Heart left ventricle (tissue), 16 donors: ENCODE data around the gene PARD3. TPM values are rescaled to one million over a fixed set of nuclear protein-coding genes. Genes with fewer than 3 reads are reported as not detected.
A peak's percentile ranks its signal among the peaks of the same experiment; 100 is the strongest.

Experiments
- ATAC-seq, 4 donors: fragments of 200-7000 bp; cut with Tn5 transposase; one replicate each; pipeline ENCODE4 v1.9.1; 2020 to 2022; ENCODE audit warnings: moderate library complexity in 4 of 4, mild to moderate bottlenecking in 3 of 4, moderate number of reproducible peaks in 1 of 4
- DNase-seq, 5 donors: peaks; one replicate each; pipeline ENCODE4 v3.0.0-alpha.2; 2020
- H3K27ac ChIP-seq, 12 donors: fragments of 200-600 bp; sonication (generic) in 4 of 12; one replicate each; pipeline versions ENCODE4 v1.5.0 to v1.8.0; 2016 to 2022; ENCODE audit warnings: mild to moderate bottlenecking in 2 of 12
- H3K27me3 ChIP-seq, 9 donors: fragments of 200-600 bp; sonication (generic) in 2 of 9; one replicate each; pipeline versions ENCODE4 v1.5.1 to v1.8.0; 2016 to 2022; ENCODE audit warnings: mild to moderate bottlenecking in 3 of 9
- H3K36me3 ChIP-seq, 9 donors: fragments of 200-600 bp; sonication (generic) in 2 of 9; one replicate each; pipeline versions ENCODE4 v1.5.0 to v1.8.0; 2018 to 2022; ENCODE audit warnings: mild to moderate bottlenecking in 2 of 9
- H3K4me1 ChIP-seq, 12 donors: fragments of 200-600 bp; sonication (generic) in 4 of 12; one replicate each; pipeline versions ENCODE4 v1.5.0 to v1.8.0; 2016 to 2022; ENCODE audit warnings: mild to moderate bottlenecking in 3 of 12
- H3K4me3 ChIP-seq, 12 donors: fragments of 200-600 bp; sonication (generic) in 4 of 12; one replicate each; pipeline versions ENCODE4 v1.5.0 to v1.8.0; 2017 to 2022; ENCODE audit warnings: mild to moderate bottlenecking in 9 of 12, moderate library complexity in 4 of 12
- H3K9me3 ChIP-seq, 12 donors: fragments of 200-600 bp; sonication (generic) in 4 of 12; one replicate each; pipeline versions ENCODE4 v1.5.0 to v1.8.0; 2016 to 2022; ENCODE audit warnings: mild to moderate bottlenecking in 1 of 12
- CTCF ChIP-seq, 12 donors: fragments of 200-600 bp; sonication (generic) in 4 of 12; IDR thresholded peaks; one replicate each; pipeline versions ENCODE4 v1.5.0 to v1.8.0; 2018 to 2022; ENCODE audit warnings: antibody characterized with exemption in 12 of 12, mild to moderate bottlenecking in 5 of 12
- POLR2A ChIP-seq, 2 donors: fragments of 450-650 bp; IDR thresholded peaks; one replicate each; pipeline ENCODE4 v1.6.1; 2017; ENCODE audit warnings: antibody characterized with exemption in 2 of 2, mild to moderate bottlenecking in 2 of 2, moderate library complexity in 2 of 2
- WGBS, 4 donors: extraction: QIAGEN DNeasy Blood & Tissue Kit in 2 of 4; methylation state at CpG; one replicate each; pipeline versions ENCODE4 v1.1.5 to v1.1.7; 2013 to 2018; 5-methylcytosine and 5-hydroxymethylcytosine counted together
- intact Hi-C, 10 donors: fragments of 100-400 bp; cut with DNase I; formaldehyde crosslinking; loops; one replicate each; pipeline versions ENCODE4 v1.11.1 to v1.14.2; 2022
- polyA plus RNA-seq, 2 donors: library from polyadenylated mRNA; stranded (reverse); fragments of 200-250 nt; gene quantifications; one replicate each; pipeline ENCODE4 v1.2.3, GENCODE V29; 2013
- total RNA-seq, 9 donors: library from RNA; depleted of rRNA in 2 of 9; stranded (reverse); fragments of >200 nt in 2 of 9; fragmentation: NEBNext Ultra II Directional in 3 of 9; extraction: Animal tissue kit (Norgen Biotek cat#: 25700) in 3 of 9; gene quantifications; one replicate each; pipeline versions ENCODE4 v1.1.0 to v1.2.4, GENCODE V29; 2016 to 2023
- donor health status: ischemic (EF 13 %, LVEDD 7.1; RV severe dilation, severe dysfunction).
- donor health status: healthy with polysubstance abuse.
- donor health status: DM: no; HTN: yes; CAD: no.
- donor health status: DM: no; HTN: no; CAD: no.
- donor health status: ischemic (EF 25% LVEDD 6.9; RV normal size, moderate dysfunction).
- donor health status: ischemic (EF 25% LVEDD 5.7; RV mildly dilated, moderate dysfunction).
- donor health status: healthy.
- donor health status: DM: yes; HTN: yes; CAD: no.
- donor health status: ischemic (EF 35%, LVEDD 5.7; RV mildly dilated, moderate dysfunction).
- donor health status: nonischemic (EF 11% LVEDD 7.7; RV severe dilation, severe dysfunction).
- donor health status: DM: yes; HTN: yes; CAD: no.
- donor health status: PGD.
- donor health status: ischemic (EF 29% LVEDD 5.4; RV normal size, mild dysfunction).
- donor health status: nonischemic (EF 23%, LVEDD 6.1; RV moderate dilation, normal function).

PARD3 gene
- total and polyA plus RNA-seq, 11 donors, result 24.8 to 69.7 (median 33.1) TPM

- Histone ChIP-seq H3K9me3 (no peaks in the 10 kb centered on the region), H3K4me1 (peaks cover 0 to 22% (median 4%) of the 10 kb centered on the region in 12 donors), H3K36me3 (no peaks in the 10 kb centered on the region), H3K4me3 (no peak overlapping the region), H3K27me3 (no peaks in the 10 kb centered on the region), H3K27ac (no peak overlapping the region)
- ATAC-seq (no peak), DNase-seq (no peak)
- intact Hi-C loops, result no loop called here
- TF ChIP-seq POLR2A (IDR thresholded peaks at IDR 0.05), result no peak
- TF ChIP-seq CTCF (IDR thresholded peaks at IDR 0.05), result no peak
- WGBS, 4 donors, result 85 to 99% (median 94%) methylated on average over 2 of the region's 2 CpGs
Observed at GRCh38 chr10:34505338-34505737, 309.8 kb downstream of the PARD3 start.

GRCh38 chr10:34504534-34504933, 310.6 kb downstream of the PARD3 start:
- Histone ChIP-seq H3K9me3 (no peaks in the 10 kb centered on the region), H3K27ac (no peak overlapping the region), H3K36me3 (no peaks in the 10 kb centered on the region), H3K27me3 (no peaks in the 10 kb centered on the region), H3K4me1 (peaks cover 0 to 22% (median 4%) of the 10 kb centered on the region in 12 donors), H3K4me3 (no peak overlapping the region)
- 47 to 60% (median 52%) methylated on average over 3 of the region's 3 CpGs for WGBS, 4 donors
- no peak for TF ChIP-seq CTCF (IDR thresholded peaks at IDR 0.05)
- TF ChIP-seq POLR2A (IDR thresholded peaks at IDR 0.05), result no peak
- ATAC-seq, result peak in 3 of 4 donors; percentile 55 to 89 (median 82)
- intact Hi-C loops, result loop anchor here in 1 of 10 donors (1.0 kb wide), 1 partner anchor 12 kb away; no protein-coding TSS in a partner anchor
- peak in 1 of 5 donors; percentile 44 for DNase-seq

GRCh38 chr10:34503704-34504103, 311.4 kb downstream of the PARD3 start:
- ATAC-seq, result no peak
- no peaks in the 10 kb centered on the region for H3K9me3 ChIP-seq
- intact Hi-C loops, result loop anchor here in 1 of 10 donors (1.0 kb wide), 1 partner anchor 11 kb away; no protein-coding TSS in a partner anchor
- H3K4me1 ChIP-seq, result peaks cover 0 to 22% (median 4%) of the 10 kb centered on the region in 12 donors
- H3K4me3 ChIP-seq, result no peak overlapping the region
- H3K27ac ChIP-seq, result no peak overlapping the region
- DNase-seq, result no peak
- H3K27me3 ChIP-seq, result no peaks in the 10 kb centered on the region
- WGBS, 4 donors, result 86 to 92% (median 88%) methylated on average over 2 of the region's 2 CpGs
- no peaks in the 10 kb centered on the region for H3K36me3 ChIP-seq
- TF ChIP-seq POLR2A (IDR thresholded peaks at IDR 0.05) (no peak), CTCF (IDR thresholded peaks at IDR 0.05) (no peak)

GRCh38 chr10:34499612-34500279, 315.4 kb downstream of the PARD3 start:
- Histone ChIP-seq H3K36me3 (no peaks in the 10 kb centered on the region), H3K9me3 (no peaks in the 10 kb centered on the region), H3K27ac (no peak overlapping the region), H3K4me1 (peaks cover 0 to 11% (median 4%) of the 10 kb centered on the region in 12 donors), H3K4me3 (no peak overlapping the region), H3K27me3 (no peaks in the 10 kb centered on the region)
- intact Hi-C loops, result no loop called here
- 87 to 96% (median 92%) methylated on average over 3 of the region's 3 CpGs for WGBS, 4 donors
- ATAC-seq (no peak), DNase-seq (no peak)
- no peak for TF ChIP-seq POLR2A (IDR thresholded peaks at IDR 0.05)
- TF ChIP-seq CTCF (IDR thresholded peaks at IDR 0.05), result no peak
